GM19468 (cell line): ENCODE measurements around the gene GET4.
"Not testable (repeated sequence)": the region's sequence is repeated elsewhere in the genome, so short reads cannot be mapped to it uniquely, and the experiment has no call there.

Experiments used
- ATAC-seq: cut with Tn5 transposase; IDR thresholded peaks from one replicate; pipeline ENCODE4 v1.9.1; 2021; ENCODE audit warnings: mild to moderate bottlenecking, moderate library complexity, moderate number of reproducible peaks; ENCODE audit not compliant: unreplicated experiment; ENCODE audit errors: extremely low read depth

The GET4 gene

DNA sequence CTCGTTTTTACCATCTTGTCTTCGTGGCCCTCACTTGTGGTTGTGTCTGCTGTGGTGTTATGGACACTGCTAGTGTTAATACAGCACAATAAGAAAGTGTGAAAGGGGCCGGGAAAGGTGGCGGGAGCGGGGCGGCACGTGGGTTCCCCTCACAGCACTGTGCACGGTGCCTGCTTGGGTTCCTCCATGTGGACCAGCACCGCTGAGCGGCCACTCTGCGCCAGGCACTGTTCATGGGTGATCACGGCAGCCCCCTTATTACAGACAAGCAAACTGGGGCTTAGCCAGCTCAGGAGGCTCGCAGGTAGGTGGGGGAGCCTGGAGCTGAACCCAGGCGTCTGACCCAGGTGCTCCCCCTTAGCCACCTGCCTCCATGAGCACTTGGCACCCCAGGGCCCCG is 31.8 kb upstream of the GET4 start:
- no peak for ATAC-seq

DNA sequence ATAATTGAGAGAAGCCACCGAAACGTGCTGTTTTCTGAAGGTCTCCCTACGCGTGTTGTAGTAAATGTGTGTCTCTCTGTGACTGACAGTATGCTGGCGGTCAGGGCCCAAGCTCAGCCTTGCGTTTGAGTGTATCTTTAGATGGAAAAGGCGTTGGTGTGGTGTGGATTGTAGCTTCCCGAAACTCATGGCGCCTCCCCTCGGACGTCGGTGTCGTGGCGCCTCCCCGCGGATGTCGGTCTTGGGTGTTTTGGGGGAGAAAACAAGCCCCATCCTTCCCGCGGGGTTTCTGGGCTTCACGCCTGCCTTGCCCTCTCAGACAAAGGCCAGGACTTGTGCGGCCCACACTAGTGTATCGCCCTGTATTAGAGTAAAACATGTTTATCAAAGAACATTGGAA is 31.3 kb upstream of the GET4 start:
- ATAC-seq = no peak

DNA sequence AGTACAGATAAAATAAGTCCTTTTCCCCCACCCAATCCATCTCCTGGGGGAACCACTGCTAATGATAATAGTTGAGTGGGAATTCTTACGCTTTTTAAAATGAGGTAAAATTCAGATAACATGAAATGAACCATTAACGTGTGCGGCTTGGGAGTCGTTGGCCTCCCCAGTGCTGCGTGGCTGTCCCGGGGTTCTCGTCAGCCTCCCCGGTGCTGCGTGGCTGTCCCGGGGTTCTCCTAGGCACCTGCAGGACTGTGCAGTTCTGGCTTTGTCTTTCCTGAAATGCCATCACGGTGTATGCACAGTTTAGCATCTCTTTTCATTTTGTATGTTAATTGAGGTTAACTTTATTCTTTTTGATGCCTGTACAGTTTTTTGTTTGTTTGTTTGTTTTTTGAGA is 30.6 kb upstream of the GET4 start:
- no peak for ATAC-seq

DNA sequence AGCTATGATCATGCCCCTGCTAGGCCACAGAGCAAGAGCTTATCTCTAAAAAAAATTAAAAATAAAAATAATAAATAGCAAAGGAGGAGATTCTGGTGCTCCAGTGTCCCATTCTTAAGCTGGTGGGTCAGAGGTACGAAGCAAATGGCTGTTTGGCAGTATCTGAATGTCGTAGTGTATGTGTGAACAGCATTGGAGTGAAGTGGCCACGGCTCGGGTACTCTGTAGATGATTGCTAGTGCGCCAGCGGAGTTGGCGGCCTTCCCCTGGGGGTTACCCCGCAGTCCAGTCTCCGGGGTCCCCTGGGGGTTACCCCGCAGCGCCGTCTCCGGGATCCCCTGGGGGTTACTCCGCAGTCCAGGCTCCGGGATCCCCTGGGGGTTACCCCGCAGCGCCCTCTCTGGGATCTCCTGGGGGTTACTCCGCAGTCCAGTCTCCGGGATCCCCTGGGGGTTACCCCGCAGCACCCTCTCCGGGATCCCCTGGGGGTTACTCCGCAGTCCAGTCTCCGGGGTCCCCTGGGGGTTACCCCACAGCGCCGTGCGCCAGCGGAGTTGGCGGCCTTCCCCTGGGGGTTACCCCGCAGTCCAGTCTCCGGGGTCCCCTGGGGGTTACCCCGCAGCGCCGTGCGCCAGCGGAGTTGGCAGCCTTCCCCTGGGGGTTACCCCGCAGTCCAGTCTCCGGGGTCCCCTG is 29.2 kb upstream of the GET4 start:
- not testable (repeated sequence) for ATAC-seq

DNA sequence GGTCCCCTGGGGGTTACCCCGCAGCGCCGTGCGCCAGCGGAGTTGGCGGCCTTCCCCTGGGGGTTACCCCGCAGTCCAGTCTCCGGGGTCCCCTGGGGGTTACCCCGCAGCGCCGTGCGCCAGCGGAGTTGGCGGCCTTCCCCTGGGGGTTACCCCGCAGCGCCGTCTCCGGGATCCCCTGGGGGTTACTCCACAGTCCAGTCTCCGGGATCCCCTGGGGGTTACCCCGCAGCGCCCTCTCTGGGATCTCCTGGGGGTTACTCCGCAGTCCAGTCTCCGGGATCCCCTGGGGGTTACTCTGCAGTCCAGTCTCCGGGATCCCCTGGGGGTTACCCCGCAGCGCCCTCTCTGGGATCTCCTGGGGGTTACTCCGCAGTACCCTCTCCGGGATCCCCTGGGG is 28.6 kb upstream of the GET4 start:
- ATAC-seq = not testable (repeated sequence)

DNA sequence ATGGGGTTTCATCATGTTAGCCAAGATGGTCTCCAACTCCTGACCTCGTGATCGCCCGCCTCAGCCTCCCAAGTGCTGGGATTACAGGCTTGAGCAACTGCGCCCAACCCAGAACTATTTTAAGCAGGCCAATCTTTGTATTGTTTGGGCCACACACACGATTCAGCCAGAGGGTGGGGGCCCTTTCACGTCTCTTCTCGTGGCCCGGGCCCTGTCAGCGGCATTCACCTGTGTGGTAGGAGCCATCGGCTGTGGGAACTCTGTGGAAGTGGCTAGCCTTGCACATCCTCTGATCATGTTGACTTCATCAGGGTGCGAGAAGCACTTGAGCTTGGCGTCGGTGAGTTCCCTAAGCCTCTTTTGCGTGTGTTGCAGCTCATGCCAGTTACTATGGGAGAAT is 27.2 kb upstream of the GET4 start:
- ATAC-seq = no peak

DNA sequence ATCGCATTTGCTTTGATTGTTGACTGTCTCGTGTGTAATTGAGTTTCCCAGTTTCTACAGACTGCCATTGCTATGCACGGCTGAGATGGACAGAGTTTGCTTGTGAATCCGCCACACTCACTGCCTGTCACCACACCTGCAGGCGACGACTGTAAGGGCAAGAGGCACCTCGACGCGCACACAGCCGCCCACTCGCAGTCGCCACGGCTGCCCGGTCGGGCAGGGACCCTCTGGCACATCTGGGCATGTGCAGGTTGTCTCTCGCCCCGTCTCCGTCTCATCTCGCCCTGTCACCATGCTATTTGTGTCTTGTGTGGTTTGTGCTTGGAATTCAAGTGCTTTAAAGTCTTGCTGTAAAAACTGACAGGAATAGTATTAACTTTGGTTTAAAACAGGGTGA is 26.6 kb upstream of the GET4 start:
- no peak for ATAC-seq

DNA sequence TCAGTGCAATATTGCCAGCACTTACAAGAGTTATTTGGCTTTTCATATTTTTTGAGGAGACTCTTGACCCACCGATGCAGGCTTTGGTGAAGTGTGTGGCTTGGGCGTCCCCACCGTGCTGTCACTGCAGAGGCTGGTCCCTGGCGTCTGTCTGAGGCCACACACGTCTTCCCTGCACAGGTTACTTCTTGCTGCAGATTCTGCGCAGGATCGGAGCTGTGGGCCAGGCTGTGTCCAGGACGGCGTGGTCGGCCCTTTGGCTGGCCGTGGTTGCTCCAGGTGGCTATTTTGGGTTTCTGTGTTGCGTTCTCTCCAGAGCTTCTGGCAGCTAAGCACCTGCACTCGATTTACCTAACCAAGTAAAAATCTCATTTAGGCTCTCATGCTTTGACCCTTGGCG is 25.1 kb upstream of the GET4 start:
- ATAC-seq = no peak

DNA sequence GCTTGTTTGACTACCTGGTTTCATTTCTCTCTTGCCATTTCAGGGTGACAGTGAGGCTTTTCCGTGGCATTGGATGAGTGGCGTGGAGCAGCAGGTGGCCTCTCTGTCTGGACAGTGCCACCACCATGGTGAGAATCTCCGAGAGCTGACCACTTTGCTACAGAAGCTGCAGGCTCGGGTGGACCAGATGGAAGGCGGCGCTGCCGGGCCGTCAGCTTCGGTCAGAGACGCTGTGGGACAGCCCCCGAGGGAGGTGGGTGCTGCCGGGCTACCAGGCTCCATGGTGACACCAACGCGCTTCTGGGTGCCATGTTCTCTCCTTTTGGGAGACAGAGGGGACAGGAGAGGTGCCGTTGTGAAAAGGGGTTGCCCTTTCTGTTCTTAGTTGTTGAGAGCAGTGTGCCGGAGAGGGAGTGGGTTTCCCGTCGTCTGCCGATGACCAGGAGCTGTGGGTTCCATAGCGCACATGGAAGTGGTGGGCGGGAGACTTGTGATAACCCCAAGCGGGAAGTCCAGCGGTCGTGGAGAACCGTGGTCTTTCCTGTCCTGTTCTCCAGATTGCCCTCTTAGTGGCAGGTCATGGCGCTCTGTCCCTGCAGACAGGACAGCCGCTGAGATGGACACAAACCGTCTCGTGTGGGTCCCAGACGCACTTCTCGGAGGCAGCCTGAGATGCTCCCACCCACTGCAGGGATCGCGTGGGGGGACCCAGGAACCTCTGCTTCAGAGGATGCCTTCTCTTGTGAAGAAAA is 22.8 kb upstream of the GET4 start:
- no peak for ATAC-seq

DNA sequence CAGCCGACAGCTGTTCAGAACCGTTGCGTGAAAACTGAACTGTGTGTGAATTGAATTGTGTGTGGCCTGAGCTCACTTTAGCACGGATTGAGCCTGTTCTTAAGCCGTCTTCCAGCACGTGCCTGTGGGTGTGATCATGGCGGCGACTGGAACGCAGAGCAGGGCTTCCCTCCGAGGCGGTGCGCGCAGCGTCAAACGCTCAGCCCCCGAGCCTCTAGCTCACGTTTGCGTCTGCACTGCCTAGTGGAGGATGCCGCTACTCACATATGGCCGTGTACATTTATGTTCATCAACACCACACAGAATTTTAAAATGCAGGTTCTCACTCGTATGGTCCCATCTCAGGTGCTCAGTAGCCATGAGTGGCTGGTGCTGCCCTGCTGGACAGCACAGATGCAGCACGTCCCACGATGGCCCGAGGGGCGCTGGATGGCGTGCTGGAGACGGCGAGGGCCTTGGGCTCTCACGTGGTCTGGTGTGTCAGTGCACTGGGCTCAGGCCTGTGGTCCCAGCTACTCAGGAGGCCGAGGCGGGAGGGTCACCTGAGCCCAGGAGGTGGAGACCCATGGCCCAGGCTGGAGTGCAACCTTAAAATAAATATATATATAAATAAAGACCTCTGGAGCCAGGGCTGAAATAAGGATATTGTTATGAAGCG is 22.1 kb upstream of the GET4 start:
- ATAC-seq = no peak

DNA sequence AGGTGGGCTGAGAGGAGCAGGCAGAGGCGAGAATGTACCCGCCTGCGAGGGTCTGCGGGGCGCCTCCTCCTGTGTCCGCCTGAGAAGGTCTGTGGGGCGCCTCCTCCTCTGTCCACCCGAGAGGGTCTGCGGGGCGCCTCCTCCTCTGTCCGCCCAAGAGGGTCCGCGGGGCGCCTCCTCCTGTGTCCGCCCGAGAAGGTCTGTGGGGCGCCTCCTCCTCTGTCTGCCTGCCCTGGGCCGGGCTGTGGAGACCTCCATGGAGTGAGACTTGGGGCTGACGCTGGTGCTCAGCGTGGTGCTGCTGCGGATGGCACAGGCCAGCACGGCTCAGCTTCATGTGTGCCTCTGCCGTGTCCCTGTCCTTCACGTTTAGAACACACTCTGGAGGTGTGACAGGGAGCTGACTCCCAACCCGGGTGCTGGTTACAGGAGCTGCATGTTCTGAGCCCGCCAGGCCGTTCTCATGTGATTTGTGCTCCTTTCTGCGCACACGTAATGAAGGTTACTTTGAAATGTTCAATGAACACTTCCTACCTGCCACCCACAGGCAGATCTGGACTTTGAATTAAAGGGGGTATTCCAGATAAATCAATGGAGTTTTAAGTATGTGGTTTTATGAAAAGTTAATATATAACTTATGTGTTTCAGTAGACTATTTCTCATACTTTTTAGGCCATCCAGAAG is 20.5 kb upstream of the GET4 start:
- ATAC-seq = no peak

DNA sequence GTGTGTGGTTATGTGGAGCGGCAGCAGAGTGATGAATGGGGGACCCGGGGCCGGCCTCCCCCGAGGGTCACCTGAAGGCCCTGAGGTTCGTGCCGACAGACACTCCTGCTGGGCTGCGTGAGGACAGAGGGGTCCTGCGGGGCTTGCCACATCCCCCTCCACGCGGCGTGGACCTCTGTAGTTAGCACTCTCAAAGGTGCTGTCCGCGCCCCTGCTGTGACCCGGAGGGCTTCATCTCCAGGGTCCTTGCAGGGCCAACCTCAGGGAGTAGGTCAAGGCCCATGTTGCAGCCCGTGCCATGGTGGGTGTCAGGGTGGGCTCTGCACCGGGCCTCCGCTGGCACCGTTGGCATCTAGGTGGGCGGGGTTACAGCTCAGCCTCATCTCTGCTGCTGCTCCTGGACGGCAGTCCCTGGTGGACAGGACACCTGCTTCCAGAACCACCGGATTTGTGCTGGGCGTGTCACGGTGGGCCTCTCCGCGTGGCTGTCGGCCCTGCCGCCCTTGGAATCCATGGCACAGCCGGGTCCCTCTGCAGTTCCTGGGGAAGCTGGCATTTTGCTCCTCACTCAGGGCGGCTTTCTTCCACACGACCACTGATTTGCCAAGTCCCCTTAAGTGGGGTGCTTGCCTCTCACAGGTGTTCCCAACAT is 19.8 kb upstream of the GET4 start:
- ATAC-seq = no peak

DNA sequence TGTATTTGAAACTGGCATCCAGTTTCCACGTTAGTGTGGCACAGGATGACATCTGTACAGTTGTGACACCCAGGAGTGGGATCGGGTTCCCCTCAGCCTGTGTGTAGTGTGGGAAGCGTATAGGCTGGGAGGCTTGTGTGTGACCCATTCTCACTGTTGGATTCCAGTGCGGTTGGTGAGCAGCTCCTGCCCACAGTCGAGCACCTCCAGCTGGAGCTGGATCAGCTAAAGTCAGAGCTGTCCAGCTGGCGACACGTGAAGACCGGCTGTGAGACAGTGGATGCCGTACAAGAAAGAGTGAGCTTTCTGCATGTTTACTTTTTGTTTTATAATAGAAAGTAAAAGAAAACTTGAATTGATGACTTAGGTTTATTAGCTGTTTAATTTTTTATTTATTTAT is 18.7 kb upstream of the GET4 start:
- ATAC-seq = no peak

DNA sequence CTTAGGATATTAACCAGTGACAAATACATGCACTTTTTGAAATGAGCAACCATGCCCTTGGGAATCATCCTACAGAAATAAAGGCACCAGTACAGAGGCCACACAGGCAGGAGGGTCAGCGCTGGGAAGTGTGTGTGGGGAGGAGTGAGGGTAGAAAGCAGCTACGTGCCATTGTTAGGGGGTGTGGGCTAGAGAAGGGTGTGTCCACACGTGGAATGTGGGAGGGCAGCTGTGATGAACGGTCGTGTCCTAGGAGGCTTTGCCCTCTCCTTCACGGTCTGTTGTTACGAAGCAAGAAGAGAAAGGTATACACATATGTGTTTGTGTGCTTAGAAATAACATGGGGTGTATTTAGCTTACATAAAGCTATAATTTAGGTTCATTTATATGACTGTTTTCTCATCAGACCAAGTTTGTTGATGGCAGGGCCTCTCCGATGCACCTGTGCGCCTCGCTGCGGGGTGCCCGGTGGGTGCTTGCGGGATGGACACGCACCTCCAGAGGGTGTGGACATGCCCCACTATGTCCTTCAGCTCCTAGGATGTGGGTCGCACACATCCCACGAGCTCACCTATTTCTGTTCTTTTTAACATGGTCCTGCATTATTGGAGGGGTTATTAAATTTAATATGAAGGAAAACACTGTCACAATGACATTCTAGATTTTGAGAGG is 16.9 kb upstream of the GET4 start:
- no peak for ATAC-seq

DNA sequence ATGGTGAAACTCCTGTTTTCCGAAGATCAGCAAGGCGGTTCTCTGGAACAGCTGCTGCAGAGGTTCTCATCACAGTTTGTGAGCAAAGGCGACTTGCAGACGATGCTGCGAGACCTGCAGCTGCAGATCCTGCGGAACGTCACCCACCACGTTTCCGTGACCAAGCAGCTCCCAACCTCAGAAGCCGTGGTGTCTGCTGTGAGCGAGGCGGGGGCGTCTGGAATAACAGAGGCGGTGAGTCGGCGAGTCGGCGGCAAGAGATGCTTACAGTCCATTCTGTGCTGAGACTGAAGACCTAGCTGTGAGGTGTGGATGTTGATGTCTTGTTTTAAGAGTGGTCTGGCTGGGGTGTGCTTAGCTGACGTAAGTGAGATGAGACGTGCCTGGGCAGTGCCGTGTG is 16.2 kb upstream of the GET4 start:
- no peak for ATAC-seq

DNA sequence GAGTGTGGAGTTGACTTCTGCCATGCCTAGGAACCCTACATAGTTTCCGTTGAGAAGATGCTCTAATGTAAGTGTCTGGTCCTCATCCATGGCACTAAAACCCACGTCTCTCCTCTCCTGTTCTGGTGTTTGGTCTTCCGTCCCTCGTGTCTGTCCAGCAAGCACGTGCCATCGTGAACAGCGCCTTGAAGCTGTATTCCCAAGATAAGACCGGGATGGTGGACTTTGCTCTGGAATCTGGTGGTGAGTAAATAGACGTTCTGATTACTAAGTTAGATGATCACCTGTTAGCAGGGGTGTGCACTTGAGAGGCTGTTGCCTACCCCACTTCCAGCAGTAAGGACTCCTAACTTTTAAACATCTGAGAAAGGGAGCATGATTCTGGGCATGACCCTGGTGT is 15.1 kb upstream of the GET4 start:
- ATAC-seq = no peak

DNA sequence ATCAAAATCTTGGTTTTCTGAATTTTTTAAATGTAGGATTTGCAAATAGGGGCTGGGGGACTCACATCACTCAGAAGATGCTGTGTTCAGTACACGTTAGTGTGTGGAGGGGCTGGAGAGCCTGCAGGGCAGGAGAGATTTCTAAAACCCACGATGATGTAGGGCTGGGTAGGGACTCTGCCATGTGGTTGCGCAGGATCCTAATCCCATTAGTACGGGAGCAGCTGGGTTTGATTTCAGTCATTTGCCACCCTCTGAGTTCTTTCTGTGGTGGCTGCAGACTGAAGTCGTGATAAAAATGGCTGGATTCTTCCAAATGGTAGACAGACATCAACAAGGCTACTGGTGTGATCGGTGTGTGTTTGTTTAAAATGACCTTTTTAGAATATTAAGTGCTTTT is 14.2 kb upstream of the GET4 start:
- ATAC-seq = no peak

DNA sequence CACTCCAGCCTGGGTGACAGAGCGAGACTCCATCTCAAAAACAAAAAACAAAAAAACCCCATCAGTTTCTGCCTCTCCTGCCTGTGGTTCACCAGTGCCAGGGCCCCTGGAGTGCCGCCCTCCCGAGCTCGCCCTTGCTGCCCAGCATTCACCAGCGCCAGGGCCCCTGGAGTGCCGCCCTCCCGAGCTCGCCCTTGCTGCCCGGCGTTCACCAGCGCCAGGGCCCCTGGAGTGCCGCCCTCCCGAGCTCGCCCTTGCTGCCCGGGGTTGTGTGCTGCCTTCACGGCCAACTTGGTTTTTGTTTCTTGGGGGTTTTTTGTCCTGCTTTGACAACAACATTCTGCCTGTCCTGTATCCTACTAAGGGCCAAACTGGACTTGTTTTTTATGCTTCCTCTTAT is 13.2 kb upstream of the GET4 start:
- ATAC-seq = no peak

DNA sequence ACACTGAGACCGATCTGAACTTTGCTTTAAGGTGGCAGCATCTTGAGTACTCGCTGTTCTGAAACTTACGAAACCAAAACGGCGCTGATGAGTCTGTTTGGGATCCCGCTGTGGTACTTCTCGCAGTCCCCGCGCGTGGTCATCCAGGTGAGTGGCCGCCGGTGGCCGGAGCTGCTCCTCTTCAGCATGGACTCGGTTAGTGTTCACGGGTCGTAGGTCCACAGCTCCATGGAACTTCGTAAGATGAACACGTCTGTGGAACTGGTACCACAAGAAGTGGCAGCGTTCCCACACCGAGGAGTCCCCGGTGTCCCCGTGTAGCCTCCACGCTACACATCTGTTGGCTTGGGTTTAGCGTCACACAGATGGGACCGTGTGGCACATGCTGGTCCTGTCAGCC is 10.4 kb upstream of the GET4 start:
- no peak for ATAC-seq

DNA sequence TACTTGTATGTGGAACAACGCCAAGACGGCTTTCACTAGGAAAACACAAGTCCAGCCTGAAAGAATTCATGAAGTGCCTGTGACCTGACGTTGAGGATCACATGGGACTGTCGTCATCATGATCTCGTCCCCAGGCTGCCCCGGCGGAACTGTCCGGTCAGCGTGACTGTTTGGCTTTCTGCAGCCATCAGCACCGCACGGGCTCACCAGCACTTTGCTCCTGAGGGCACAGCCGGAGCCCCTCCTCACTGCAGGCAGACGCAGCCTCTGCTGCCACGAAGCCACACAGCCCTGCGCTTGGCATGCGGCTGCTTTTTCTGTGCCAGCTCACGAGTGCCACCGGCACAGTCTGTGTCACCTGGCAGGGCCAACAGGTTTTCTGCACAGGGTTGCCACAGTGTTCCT is 9.4 kb upstream of the GET4 start:
- ATAC-seq = no peak
